22Rv1 (cell line): ENCODE measurements around the gene WIPF1.

Experiments
- CTCF ChIP-seq: fragments of 450-650 bp; IDR thresholded peaks from 2 replicates; pipeline ENCODE4 v1.5.1; 2017; ENCODE audit warnings: mild to moderate bottlenecking
- ZFX ChIP-seq: fragments of 450-650 bp; IDR thresholded peaks from 2 replicates; pipeline ENCODE4 v1.6.1; 2017; ENCODE audit warnings: antibody characterized with exemption, borderline replicate concordance

- TF ChIP-seq CTCF (no peak), ZFX (no peak)
These were observed 20.6 kb upstream of the WIPF1 start for GRCh38 chr2:174618179-174618578.
